Urinary bladder (tissue), 4 donors: ENCODE data around the gene EIF4E2. TPM values are rescaled to one million over a fixed set of nuclear protein-coding genes. Genes with fewer than 3 reads are reported as not detected.
"Not testable (repeated sequence)": the region's sequence is repeated elsewhere in the genome, so short reads cannot be mapped to it uniquely, and the experiment has no call there.

Experiments
- DNase-seq: peaks from one replicate; pipeline ENCODE4 v3.0.0-alpha.2; 2015; ENCODE audit errors: extremely low spot score
- H3K27ac ChIP-seq: one replicate; pipeline ENCODE4 v1.5.1; 2013; ENCODE audit warnings: low read depth, mild to moderate bottlenecking, moderate library complexity
- H3K36me3 ChIP-seq: one replicate; pipeline ENCODE4 v1.6.1; 2013; ENCODE audit warnings: mild to moderate bottlenecking, moderate library complexity; ENCODE audit not compliant: insufficient read depth
- H3K4me1 ChIP-seq: one replicate; pipeline ENCODE4 v1.6.1; 2013; ENCODE audit warnings: mild to moderate bottlenecking, moderate library complexity; ENCODE audit not compliant: insufficient read depth
- H3K4me3 ChIP-seq: one replicate; pipeline ENCODE4 v1.5.1; 2013; ENCODE audit warnings: low read depth, low read length
- WGBS: extraction: QIAGEN DNeasy Blood & Tissue Kit; methylation state at CpG from one replicate; pipeline ENCODE4 v1.1.7; 2013; 5-methylcytosine and 5-hydroxymethylcytosine counted together
- polyA plus RNA-seq: library from polyadenylated mRNA; stranded (reverse); fragments of 200-250 nt; gene quantifications from one replicate; pipeline ENCODE4 v1.2.3, GENCODE V29; 2013
- total RNA-seq: library from RNA; depleted of rRNA; stranded (reverse); fragments of >200 nt; gene quantifications from one replicate; pipeline ENCODE4 v1.2.3, GENCODE V29; 2014
- donor health status: healthy with polysubstance abuse.
- donor health status: healthy.

EIF4E2 gene
- total and polyA plus RNA-seq, 2 donors, result 63.2 to 63.3 TPM

DNA sequence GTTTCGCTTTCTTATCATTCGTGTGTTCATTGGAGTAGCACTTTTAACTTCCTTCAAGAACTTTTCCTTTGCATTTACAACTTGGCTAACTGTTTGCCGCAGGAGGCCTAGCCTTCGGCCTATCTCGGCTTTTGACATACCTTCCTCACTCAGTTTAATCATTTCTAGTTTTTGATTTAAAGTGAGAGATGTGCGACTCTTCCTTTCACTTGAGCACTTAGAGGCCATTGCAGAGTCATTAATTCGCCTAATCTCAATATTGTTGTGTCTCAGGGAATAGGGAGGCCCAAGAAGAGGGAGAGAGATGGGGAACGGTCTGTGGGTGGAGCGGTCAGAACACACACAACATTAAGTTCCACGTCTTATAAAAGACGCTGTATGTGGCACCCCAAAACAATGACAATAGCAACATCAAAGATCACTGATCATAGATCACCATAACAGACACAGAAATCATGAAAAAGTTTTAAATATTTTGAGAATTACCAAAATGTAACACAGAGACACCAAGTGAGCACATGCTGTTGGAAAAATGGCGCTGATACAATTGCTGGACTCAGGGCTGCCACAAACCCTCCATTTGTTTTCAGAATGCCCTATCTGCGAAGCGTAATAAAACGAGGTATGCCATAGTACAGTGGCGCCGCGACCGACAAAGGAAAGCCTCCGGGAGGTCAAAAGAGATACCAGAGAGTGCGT lies 685 bp upstream of the EIF4E2 start:
- Histone ChIP-seq H3K4me3 (peak overlapping the region; percentile 96), H3K36me3 (no peaks in the 10 kb centered on the region), H3K4me1 (no peaks in the 10 kb centered on the region), H3K27ac (peak overlapping the region; percentile 99)
- DNase-seq, result no peak
- 36% methylated on average over 21 of the region's 21 CpGs for WGBS

DNA sequence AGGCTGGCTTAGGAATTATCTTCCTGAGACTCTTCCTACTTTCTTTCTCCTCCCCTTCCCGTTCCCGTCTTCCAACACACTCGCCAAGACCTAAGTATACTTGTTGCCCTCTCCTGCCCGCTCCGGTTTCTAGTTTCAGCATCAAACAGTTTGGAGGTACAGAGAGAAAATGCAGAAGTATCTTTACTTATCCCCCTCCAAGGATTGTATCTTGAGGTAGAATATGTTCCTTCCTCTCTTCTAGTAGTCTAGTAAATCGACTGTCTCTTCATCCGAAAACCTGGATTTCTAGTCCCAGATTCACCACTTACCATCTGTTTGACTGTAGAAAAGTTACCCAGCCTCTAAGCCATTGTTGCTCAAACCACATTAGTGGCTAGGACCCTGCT lies 755 bp downstream of the EIF4E2 start:
- Histone ChIP-seq H3K4me3 (peak overlapping the region; percentile 96), H3K36me3 (no peaks in the 10 kb centered on the region), H3K4me1 (no peaks in the 10 kb centered on the region), H3K27ac (no peak overlapping the region)
- DNase-seq, result no peak
- 10% methylated on average over 7 of the region's 7 CpGs for WGBS

DNA sequence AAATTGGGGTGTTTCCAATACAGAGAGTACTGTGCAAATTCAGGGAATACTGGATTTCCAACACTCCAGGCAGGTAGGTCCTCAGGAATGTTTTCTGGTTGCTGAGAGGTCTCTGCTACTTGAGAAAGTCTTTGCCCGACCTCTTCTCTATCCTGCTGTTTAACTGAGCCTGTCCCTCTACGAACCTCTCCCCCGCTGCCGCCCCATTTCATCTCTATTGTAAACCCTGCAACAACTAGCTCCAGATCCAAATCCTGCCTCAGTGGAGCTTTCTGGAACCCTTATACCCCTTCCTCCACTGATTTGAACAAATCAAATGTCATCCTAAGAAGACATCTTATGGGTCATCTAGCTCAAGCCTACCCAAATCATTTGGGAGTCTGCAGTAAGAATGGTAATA lies 1.3 kb downstream of the EIF4E2 start:
- H3K4me3 ChIP-seq, result peak overlapping the region; percentile 96
- no peaks in the 10 kb centered on the region for H3K4me1 ChIP-seq
- H3K36me3 ChIP-seq, result no peaks in the 10 kb centered on the region
- DNase-seq, result no peak
- no peak overlapping the region for H3K27ac ChIP-seq
- WGBS, result 93% methylated on average over 4 of the region's 4 CpGs

DNA sequence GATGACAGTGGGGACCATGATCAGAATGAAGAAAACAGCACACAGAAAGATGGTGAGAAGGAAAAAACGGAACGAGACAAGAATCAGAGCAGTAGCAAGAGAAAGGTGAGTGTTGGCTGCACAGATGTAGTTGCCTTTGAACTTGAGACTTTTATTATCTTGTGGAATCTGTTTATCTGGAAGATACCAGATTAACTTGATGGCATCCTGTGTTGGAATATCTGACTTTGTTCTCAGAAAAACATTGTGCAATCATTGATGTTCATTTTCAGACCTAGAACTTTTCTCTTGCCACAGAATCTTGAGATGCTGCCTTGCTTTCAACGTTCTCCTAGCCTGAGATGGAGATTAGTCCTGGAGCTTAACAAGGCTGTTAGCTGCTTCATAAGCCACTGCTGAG lies 5.9 kb downstream of the EIF4E2 start:
- 80% methylated on average over 3 of the region's 3 CpGs for WGBS
- Histone ChIP-seq H3K4me3 (no peak overlapping the region), H3K4me1 (no peaks in the 10 kb centered on the region), H3K27ac (no peak overlapping the region), H3K36me3 (peaks cover 5% of the 10 kb centered on the region)
- no peak for DNase-seq

DNA sequence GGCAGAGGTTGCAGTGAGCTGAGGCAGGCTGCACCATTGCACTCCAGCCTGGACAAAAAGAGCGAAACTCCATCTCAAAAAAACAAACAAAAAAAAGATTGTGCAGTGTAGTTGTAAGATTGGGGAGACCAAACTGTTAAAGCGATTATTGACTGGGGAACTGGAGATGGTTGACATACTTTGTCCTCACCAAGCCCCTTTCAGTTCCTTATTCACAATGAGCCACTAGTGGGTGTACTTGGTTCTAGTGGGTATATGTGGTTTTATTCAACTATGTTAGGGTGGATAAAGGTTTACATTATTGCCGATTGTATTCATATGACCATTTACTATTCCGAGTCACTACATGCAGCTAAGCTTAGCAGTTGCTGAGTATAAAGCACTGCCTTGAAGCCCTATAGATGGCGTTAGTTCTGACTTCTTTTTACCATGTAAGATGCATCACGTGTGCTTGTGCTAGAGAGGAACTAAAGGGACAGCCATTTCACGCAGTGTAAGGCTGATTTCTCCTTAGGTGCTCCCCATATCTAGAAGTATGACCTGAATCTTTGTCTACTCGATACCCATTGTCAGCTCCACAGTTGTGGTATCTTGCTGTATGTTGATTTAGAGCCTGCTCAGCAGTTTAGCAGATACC lies 12.1 kb downstream of the EIF4E2 start:
- Histone ChIP-seq H3K4me3 (no peak overlapping the region), H3K27ac (no peak overlapping the region), H3K36me3 (peaks cover 2% of the 10 kb centered on the region), H3K4me1 (no peaks in the 10 kb centered on the region)
- 83% methylated on average over 8 of the region's 8 CpGs for WGBS
- no peak for DNase-seq

DNA sequence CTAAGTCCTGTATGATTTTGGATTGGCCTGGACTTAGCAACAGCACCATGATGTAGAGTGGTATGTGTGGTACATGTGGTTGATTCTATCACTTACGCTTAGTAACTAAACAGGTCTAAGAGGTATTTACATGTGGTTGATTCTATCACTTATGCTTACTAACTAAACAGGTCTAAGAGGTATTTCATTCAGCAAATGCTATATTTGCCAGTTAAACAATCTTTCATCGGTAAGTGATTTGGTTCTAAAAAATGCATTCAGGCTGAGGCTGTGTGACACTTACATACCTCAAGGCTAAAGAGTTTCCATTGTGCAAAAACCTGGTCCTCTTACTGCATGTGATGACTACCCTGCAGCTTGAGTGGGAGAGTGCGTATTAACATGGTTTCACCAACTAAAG lies 13.1 kb downstream of the EIF4E2 start:
- Histone ChIP-seq H3K27ac (no peak overlapping the region), H3K36me3 (peaks cover 3% of the 10 kb centered on the region), H3K4me3 (no peak overlapping the region), H3K4me1 (no peaks in the 10 kb centered on the region)
- WGBS, result 50% methylated on average over 3 of the region's 3 CpGs
- DNase-seq, result no peak

DNA sequence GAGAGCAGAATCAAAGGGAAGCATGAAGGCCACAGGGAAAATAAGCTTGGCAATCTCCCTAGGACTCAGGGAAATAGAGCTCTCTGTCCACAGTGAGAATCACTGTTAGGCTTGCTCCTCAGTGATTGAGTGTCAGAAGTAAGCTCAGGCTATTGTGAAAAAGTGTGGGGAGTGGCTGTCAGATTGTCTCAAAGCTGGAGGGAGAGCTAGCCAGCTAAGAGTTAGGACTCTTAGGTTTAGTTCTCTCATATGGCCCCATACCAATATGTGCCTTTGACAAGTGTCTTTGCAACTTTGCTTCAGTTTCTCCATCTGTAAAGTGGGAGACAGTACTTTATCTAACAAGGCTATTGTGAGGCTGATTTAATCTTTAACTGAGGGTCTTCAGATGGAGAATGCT lies 17.2 kb downstream of the EIF4E2 start:
- Histone ChIP-seq H3K4me3 (no peak overlapping the region), H3K4me1 (no peaks in the 10 kb centered on the region), H3K27ac (no peak overlapping the region), H3K36me3 (peaks cover 2% of the 10 kb centered on the region)
- no peak for DNase-seq

DNA sequence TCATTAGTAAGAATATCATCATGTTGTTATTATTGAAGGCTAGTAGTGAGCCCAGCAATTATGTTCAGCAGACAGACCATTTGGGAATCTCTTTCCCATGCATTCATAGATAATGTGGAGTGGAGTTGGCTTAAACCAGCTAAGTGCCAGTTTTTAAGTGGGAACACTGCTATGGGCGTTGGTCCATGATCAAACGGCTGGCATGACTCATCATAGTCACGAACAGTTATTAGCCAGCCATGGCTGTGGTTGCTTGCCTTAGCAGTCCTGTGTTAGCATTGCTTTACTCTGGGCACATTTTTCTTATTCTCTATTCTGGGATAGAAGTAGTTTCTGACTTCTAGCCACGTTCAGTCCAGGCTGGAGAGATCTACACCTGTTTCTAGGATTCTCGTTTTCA lies 17.7 kb downstream of the EIF4E2 start:
- H3K4me1 ChIP-seq, result no peaks in the 10 kb centered on the region
- WGBS, result 76% methylated on average over 5 of the region's 5 CpGs
- H3K27ac ChIP-seq, result no peak overlapping the region
- DNase-seq, result no peak
- H3K4me3 ChIP-seq, result no peak overlapping the region
- peaks cover 2% of the 10 kb centered on the region for H3K36me3 ChIP-seq

DNA sequence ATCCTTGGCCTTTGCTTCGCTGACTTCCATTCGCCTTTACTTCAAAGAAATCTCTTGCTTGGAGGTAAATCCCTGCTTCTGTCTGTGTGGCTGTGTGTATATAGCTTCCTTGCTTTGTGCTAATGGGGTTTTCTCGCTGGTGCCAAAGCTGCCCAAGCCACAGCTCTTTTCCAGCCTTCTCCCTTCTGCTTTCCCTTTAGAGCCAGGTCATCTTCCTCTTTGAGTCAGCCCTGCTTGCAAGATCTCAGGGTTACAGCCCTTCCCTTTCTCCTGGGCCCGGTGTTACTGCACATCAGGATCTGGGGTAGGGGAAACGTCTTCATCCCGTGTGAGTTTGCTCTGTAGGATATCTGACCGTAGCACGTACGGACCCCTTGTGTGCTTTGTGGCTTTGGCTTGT lies 19.1 kb downstream of the EIF4E2 start:
- no peak for DNase-seq
- Histone ChIP-seq H3K4me1 (no peaks in the 10 kb centered on the region), H3K27ac (no peak overlapping the region), H3K36me3 (peaks cover 2% of the 10 kb centered on the region), H3K4me3 (no peak overlapping the region)
- WGBS, result 95% methylated on average over 9 of the region's 9 CpGs

DNA sequence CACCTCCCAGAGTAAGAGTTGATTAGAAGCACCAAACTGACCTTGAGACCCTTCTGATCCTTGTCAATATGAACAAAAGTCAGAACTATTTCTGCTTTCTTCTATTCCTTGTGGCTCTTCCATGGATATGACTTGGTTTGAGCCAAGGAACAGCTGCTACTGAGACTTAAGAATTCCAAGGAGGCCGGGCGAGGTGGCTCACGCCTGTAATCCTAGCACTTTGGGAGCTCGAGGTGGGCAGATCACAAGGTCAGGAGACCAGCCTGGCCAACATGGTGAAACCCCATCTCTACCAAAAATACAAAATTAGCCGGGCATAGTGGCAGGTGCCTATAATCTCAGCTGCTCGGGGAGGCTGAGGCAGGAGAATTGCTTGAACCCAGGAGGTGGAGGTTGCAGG lies 20.0 kb downstream of the EIF4E2 start:
- not testable (repeated sequence) for H3K4me3 ChIP-seq, H3K27ac ChIP-seq, H3K4me1 ChIP-seq, H3K36me3 ChIP-seq, DNase-seq
- WGBS, result 94% methylated on average over 6 of the region's 6 CpGs

DNA sequence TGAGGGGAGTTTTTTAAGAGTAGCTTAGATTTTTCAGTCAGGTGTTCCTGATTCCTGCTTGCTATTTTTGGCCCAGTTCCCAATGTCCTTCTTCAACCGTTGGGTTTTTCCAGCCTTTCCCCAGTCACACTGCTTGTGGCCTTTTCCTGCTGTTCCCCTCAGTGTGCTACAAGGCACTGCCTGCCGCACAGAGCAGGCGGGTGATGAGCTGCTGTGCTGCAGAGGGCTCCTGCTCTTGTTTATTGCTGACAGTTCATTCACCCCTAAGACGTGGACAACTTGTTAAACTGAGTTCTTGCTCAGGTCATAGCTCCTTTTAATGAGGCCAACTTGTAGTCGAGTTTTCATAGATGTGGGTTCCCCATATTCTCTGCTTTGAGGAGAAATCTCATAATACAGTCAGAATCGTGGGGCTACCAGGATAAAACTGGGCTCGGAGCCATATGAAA lies 20.6 kb downstream of the EIF4E2 start:
- Histone ChIP-seq H3K27ac (no peak overlapping the region), H3K4me3 (no peak overlapping the region), H3K4me1 (no peaks in the 10 kb centered on the region), H3K36me3 (peaks cover 2% of the 10 kb centered on the region)
- DNase-seq, result no peak
- WGBS, result 67% methylated on average over 7 of the region's 7 CpGs

DNA sequence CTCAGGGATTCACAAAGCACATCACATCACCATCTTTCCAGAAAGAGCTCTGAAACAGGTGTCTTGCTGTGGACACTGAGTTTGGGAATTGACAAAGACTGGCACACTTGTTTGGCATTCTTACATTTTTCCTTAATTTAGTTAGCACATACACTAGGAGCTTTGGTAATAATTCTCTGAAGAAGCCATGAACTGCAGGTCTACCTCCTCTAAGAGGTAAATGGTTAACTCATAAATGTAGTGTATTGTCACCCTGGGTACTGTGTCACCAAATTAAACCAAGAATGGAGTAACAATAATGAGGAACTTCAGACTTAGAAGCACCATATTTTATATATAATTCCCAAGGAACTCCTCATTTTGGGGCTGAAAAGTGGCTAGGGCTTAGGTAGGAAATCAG lies 22.6 kb downstream of the EIF4E2 start:
- Histone ChIP-seq H3K4me3 (no peak overlapping the region), H3K27ac (no peak overlapping the region), H3K4me1 (no peaks in the 10 kb centered on the region), H3K36me3 (peaks cover 2% of the 10 kb centered on the region)
- DNase-seq, result no peak

DNA sequence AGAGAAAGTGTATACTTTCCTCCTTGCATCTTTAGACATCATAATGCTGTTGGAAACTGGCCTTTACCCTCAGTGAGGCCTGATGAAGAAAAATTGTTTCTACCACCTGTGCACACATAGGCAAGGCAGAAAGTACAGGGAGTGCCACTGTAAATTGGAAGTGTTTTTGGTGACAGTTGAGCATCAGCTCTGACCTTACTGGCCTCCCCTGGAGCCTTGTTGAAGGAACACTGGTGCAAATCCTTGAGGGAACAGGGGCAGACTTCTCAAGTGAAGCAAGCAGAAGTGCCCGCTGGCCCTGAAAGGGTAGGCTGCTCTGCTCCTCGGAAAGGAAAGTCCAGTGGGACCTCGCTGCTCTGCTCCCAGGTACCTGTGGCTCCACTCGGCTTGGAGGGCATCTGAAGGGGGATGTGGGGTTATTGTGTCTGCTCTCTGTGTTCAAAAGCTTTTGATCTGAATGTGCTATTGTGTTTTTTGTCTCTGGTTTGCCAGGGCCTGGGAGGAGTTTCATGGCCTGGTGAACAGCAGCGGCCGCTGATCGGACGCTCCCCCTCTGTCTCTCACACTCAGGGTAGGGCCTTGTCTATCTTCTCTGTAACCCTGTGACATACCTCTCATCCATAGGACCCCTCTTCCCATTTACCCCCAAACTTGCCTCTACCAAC lies 23.4 kb downstream of the EIF4E2 start:
- Histone ChIP-seq H3K4me1 (no peaks in the 10 kb centered on the region), H3K36me3 (no peaks in the 10 kb centered on the region), H3K27ac (no peak overlapping the region), H3K4me3 (no peak overlapping the region)
- 93% methylated on average over 8 of the region's 8 CpGs for WGBS
- no peak for DNase-seq

DNA sequence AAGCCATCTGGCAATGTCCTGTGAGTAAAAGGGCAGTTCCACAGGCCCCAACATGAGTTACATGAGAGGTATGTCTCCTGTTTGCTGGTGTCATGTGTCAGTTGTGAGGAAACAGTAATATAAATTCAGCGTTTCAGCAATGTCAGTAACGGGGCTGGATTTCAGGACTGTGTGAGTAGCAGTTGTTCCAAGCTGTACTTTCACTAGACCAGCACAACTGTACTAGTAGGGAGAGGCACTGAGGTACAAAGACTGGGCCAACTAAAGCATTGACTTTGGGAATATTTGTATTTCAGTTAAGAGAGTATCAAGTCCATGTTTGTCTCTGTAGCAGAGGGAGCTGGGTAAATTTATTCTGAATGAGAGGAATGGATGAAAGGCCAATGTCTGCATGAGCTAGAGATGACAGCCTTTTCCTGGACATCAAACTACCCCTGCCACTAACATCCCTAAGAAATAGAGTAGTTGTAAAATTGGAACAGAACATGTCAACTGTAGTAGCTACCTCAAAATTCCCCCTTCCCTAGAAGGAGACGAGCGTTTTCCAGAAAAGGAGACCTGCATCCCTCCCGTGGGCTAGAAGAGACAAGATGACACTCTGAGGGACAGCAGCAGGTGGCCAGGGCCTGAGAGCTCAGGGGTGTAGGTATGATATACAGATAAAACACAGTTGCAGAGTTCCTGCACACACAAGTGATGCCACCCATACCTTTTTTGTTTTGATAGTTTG lies 24.4 kb downstream of the EIF4E2 start:
- H3K36me3 ChIP-seq, result no peaks in the 10 kb centered on the region
- no peak overlapping the region for H3K27ac ChIP-seq
- no peak for DNase-seq
- 86% methylated on average over 5 of the region's 5 CpGs for WGBS
- H3K4me1 ChIP-seq, result no peaks in the 10 kb centered on the region
- H3K4me3 ChIP-seq, result no peak overlapping the region
